Body of pancreas (tissue), 4 donors: ENCODE results near the gene PPP1R13B. TPM values are rescaled to one million over a fixed set of nuclear protein-coding genes. Genes with fewer than 3 reads are reported as not detected.

Source experiments
- ATAC-seq: fragments of 150-250 bp; one replicate; pipeline ENCODE4 v1.9.1; 2016
- DNase-seq, 4 donors: peaks; one replicate each; pipeline ENCODE4 v3.0.0-alpha.2; 2019
- H3K27ac ChIP-seq, 4 donors: fragments of 200-600 bp; sonication (generic); 1 replicate in 3 of 4; 2 replicates in 1 of 4; pipeline versions ENCODE4 v1.5.1 to v1.6.1; 2016 to 2019; ENCODE audit warnings: mild to moderate bottlenecking in 1 of 4, mixed read lengths in 1 of 4, moderate library complexity in 1 of 4
- H3K27me3 ChIP-seq, 2 donors: fragments of 200-600 bp; sonication (generic); one replicate each; pipeline ENCODE4 v1.6.0; 2016; ENCODE audit warnings: mild to moderate bottlenecking in 1 of 2
- H3K36me3 ChIP-seq, 2 donors: fragments of 200-600 bp; sonication (generic); replicated peaks in 1 of 2; 2 replicates each; pipeline ENCODE4 v1.5.1; 2016; ENCODE audit warnings: low read depth in 2 of 2; ENCODE audit not compliant: insufficient read depth in 1 of 2
- H3K4me1 ChIP-seq: fragments of 200-600 bp; sonication (generic); one replicate; pipeline ENCODE4 v1.6.0; 2016
- H3K4me3 ChIP-seq, 2 donors: fragments of 200-600 bp; sonication (generic); 1 replicate in 1 of 2; 2 replicates in 1 of 2; pipeline ENCODE4 v1.5.1; 2016 to 2019
- H3K9me3 ChIP-seq, 3 donors: fragments of 200-600 bp; sonication (generic); 1 replicate in 2 of 3; 2 replicates in 1 of 3; pipeline ENCODE4 v1.5.1; 2016
- CTCF ChIP-seq, 7 experiments: fragments of 450-650 bp in 4 of 7; fragments of 200-600 bp in 3 of 7; sonication (generic) in 3 of 7; IDR thresholded peaks; one replicate each; pipeline ENCODE4 v1.5.1; 2016 to 2019; ENCODE audit warnings: antibody characterized with exemption in 7 of 7
- POLR2A ChIP-seq, 3 donors: fragments of 450-650 bp; IDR thresholded peaks; one replicate each; pipeline ENCODE4 v1.6.1; 2016; ENCODE audit warnings: antibody characterized with exemption in 3 of 3, mild to moderate bottlenecking in 2 of 3
- WGBS, 2 donors: methylation state at CpG; one replicate each; pipeline ENCODE4 v1.1.5; 2017; 5-methylcytosine and 5-hydroxymethylcytosine counted together
- intact Hi-C: fragments of 100-400 bp; cut with DNase I; formaldehyde crosslinking; loops from one replicate; pipeline ENCODE4 v1.15.1; 2023
- total RNA-seq, 2 donors: library from RNA; depleted of rRNA; stranded (reverse); fragments of >200 nt; gene quantifications; one replicate each; pipeline ENCODE4 v1.1.0, GENCODE V29; 2016

The PPP1R13B gene
- total RNA-seq, 2 donors from 2014 or later: 12.5 to 36.3 TPM

GRCh38 chr14:103695296-103696069, 151.9 kb downstream of the PPP1R13B start:
- intact Hi-C loops: no loop called here
- H3K9me3 ChIP-seq: no peaks in the 10 kb centered on the region
- ATAC-seq (no peak), DNase-seq (no peak)
- no peak overlapping the region for H3K27ac ChIP-seq
- H3K27me3 ChIP-seq: no peaks in the 10 kb centered on the region
- TF ChIP-seq CTCF (IDR thresholded peaks at IDR 0.05) (no peak), POLR2A (IDR thresholded peaks at IDR 0.05) (no peak)
- H3K4me3 ChIP-seq: no peak overlapping the region
- peaks cover 9% of the 10 kb centered on the region in 2 donors for H3K36me3 ChIP-seq
- H3K4me1 ChIP-seq: peaks cover 21% of the 10 kb centered on the region
- WGBS, 2 donors: 68 to 81% methylated on average over 12 of the region's 14 CpGs

GRCh38 chr14:103694572-103695026, 152.8 kb downstream of the PPP1R13B start:
- WGBS, 2 donors: 85 to 96% methylated on average over 18 to 20 of the region's 20 CpGs
- Histone ChIP-seq H3K27ac (no peak overlapping the region), H3K36me3 (peaks cover 9% of the 10 kb centered on the region in 2 donors), H3K4me3 (no peak overlapping the region), H3K4me1 (peaks cover 21% of the 10 kb centered on the region), H3K9me3 (no peaks in the 10 kb centered on the region), H3K27me3 (no peaks in the 10 kb centered on the region)
- DNase-seq: no peak
- intact Hi-C loops: no loop called here
- TF ChIP-seq CTCF (IDR thresholded peaks at IDR 0.05): no peak
- TF ChIP-seq POLR2A (IDR thresholded peaks at IDR 0.05): no peak
- no peak for ATAC-seq

- ATAC-seq: no peak
- 87 to 93% methylated on average over 21 to 22 of the region's 22 CpGs for WGBS, 2 donors
- DNase-seq: no peak
- Histone ChIP-seq H3K4me3 (no peak overlapping the region), H3K27ac (no peak overlapping the region), H3K9me3 (no peaks in the 10 kb centered on the region), H3K4me1 (peaks cover 13% of the 10 kb centered on the region), H3K36me3 (peaks cover 9% of the 10 kb centered on the region in 2 donors), H3K27me3 (no peaks in the 10 kb centered on the region)
- intact Hi-C loops: no loop called here
- no peak for TF ChIP-seq CTCF (IDR thresholded peaks at IDR 0.05)
- TF ChIP-seq POLR2A (IDR thresholded peaks at IDR 0.05): no peak
Observed at GRCh38 chr14:103693515-103693914, 153.9 kb downstream of the PPP1R13B start.

GRCh38 chr14:103692871-103693270, 154.5 kb downstream of the PPP1R13B start:
- H3K4me1 ChIP-seq: peaks cover 7% of the 10 kb centered on the region

More at GRCh38 chr14:103692871-103693270, 154.5 kb downstream of the PPP1R13B start:
- H3K36me3 ChIP-seq: peaks cover 9% of the 10 kb centered on the region in 2 donors
- intact Hi-C loops: no loop called here
- WGBS, 2 donors: 87 to 100% methylated on average over 3 to 12 of the region's 12 CpGs
- H3K27ac ChIP-seq: no peak overlapping the region
- H3K27me3 ChIP-seq: no peaks in the 10 kb centered on the region
- H3K4me3 ChIP-seq: no peak overlapping the region
- DNase-seq (no peak), ATAC-seq (no peak)
- TF ChIP-seq POLR2A (IDR thresholded peaks at IDR 0.05): no peak
- TF ChIP-seq CTCF (IDR thresholded peaks at IDR 0.05): no peak
- H3K9me3 ChIP-seq: no peaks in the 10 kb centered on the region
